Parathyroid adenoma (tissue), 2 donors: ENCODE data around the gene RAB20.

Experiments used
- H2AFZ ChIP-seq: fragments of 300-600 bp; sonication (generic); one replicate; pipeline ENCODE4 v1.7.0; 2017; ENCODE audit warnings: antibody characterized with exemption, mild to moderate bottlenecking
- H3K27ac ChIP-seq: fragments of 300-600 bp; sonication (generic); one replicate; pipeline ENCODE4 v1.7.0; 2017
- H3K27me3 ChIP-seq: fragments of 300-600 bp; sonication (generic); one replicate; pipeline ENCODE4 v1.7.0; 2017; ENCODE audit warnings: low read length; ENCODE audit not compliant: control insufficient read depth, insufficient read depth
- H3K36me3 ChIP-seq: fragments of 300-600 bp; sonication (generic); one replicate; pipeline ENCODE4 v1.7.0; 2017; ENCODE audit warnings: low read length; ENCODE audit not compliant: control insufficient read depth, insufficient read depth
- H3K4me1 ChIP-seq: fragments of 300-600 bp; sonication (generic); one replicate; pipeline ENCODE4 v1.7.0; 2017; ENCODE audit warnings: control low read depth
- H3K4me2 ChIP-seq: fragments of 300-600 bp; sonication (generic); one replicate; pipeline ENCODE4 v1.7.0; 2017; ENCODE audit warnings: low read length
- H3K4me3 ChIP-seq: fragments of 300-600 bp; sonication (generic); one replicate; pipeline ENCODE4 v1.7.0; 2017; ENCODE audit warnings: low read depth, low read length
- H3K79me2 ChIP-seq: fragments of 300-600 bp; sonication (generic); one replicate; pipeline ENCODE4 v1.7.0; 2017; ENCODE audit warnings: control low read depth
- H3K9ac ChIP-seq: fragments of 300-600 bp; sonication (generic); one replicate; pipeline ENCODE4 v1.7.0; 2017; ENCODE audit warnings: mild to moderate bottlenecking
- H3K9me3 ChIP-seq: fragments of 300-600 bp; sonication (generic); one replicate; pipeline ENCODE4 v1.7.0; 2017; ENCODE audit warnings: low read length; ENCODE audit not compliant: control insufficient read depth
- TF ChIP-seq, protein P1 (sequence below): fragments of 300-600 bp; sonication (generic); IDR thresholded peaks from one replicate; pipeline ENCODE4 v1.7.0; 2017; ENCODE audit warnings: antibody characterized with exemption, mild to moderate bottlenecking
- donor health status: primary hyperparathyroidism.

RAB20 gene

GRCh38 chr13:110592665-110593064 lies 31.1 kb upstream of the RAB20 start:
- Histone ChIP-seq H3K4me2 (no peak overlapping the region), H3K79me2 (no peaks in the 10 kb centered on the region), H3K27me3 (no peaks in the 10 kb centered on the region), H3K36me3 (no peaks in the 10 kb centered on the region), H3K4me1 (no peaks in the 10 kb centered on the region), H3K9ac (no peak overlapping the region), H3K27ac (no peak overlapping the region), H2AFZ (no peak overlapping the region), H3K9me3 (no peaks in the 10 kb centered on the region), H3K4me3 (no peak overlapping the region)
- TF ChIP-seq, protein P1, sequence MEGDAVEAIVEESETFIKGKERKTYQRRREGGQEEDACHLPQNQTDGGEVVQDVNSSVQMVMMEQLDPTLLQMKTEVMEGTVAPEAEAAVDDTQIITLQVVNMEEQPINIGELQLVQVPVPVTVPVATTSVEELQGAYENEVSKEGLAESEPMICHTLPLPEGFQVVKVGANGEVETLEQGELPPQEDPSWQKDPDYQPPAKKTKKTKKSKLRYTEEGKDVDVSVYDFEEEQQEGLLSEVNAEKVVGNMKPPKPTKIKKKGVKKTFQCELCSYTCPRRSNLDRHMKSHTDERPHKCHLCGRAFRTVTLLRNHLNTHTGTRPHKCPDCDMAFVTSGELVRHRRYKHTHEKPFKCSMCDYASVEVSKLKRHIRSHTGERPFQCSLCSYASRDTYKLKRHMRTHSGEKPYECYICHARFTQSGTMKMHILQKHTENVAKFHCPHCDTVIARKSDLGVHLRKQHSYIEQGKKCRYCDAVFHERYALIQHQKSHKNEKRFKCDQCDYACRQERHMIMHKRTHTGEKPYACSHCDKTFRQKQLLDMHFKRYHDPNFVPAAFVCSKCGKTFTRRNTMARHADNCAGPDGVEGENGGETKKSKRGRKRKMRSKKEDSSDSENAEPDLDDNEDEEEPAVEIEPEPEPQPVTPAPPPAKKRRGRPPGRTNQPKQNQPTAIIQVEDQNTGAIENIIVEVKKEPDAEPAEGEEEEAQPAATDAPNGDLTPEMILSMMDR = no peak

DNA sequence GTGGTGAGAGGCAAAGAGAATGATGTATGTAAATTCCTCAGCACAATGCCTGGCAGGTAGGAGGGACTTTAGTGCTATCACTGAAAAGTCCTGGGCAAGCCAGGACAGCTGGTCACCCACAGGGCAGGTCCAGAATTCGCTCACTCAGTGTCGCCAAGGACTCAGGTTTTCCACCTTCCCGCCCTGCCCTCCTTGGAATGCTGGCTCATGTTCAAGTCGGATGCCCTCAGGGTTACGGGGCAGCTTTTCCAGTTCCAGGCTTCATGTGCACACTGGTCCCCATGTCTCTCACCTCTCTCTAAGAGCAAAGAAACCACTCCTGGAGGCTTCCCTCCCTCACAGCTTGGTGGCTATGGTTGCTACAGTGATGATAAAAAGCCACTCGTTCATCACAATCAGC lies 29.1 kb upstream of the RAB20 start:
- no peak overlapping the region for H3K4me2 ChIP-seq
- no peaks in the 10 kb centered on the region for H3K4me1 ChIP-seq
- no peak overlapping the region for H3K4me3 ChIP-seq
- no peaks in the 10 kb centered on the region for H3K79me2 ChIP-seq
- TF ChIP-seq, protein P1 = no peak
- H2AFZ ChIP-seq = no peak overlapping the region
- no peaks in the 10 kb centered on the region for H3K36me3 ChIP-seq
- H3K9me3 ChIP-seq = no peaks in the 10 kb centered on the region
- no peak overlapping the region for H3K9ac ChIP-seq
- no peaks in the 10 kb centered on the region for H3K27me3 ChIP-seq
- no peak overlapping the region for H3K27ac ChIP-seq

- H3K79me2 ChIP-seq = no peaks in the 10 kb centered on the region
Observed at GRCh38 chr13:110589793-110590390, 28.4 kb upstream of the RAB20 start.

DNA sequence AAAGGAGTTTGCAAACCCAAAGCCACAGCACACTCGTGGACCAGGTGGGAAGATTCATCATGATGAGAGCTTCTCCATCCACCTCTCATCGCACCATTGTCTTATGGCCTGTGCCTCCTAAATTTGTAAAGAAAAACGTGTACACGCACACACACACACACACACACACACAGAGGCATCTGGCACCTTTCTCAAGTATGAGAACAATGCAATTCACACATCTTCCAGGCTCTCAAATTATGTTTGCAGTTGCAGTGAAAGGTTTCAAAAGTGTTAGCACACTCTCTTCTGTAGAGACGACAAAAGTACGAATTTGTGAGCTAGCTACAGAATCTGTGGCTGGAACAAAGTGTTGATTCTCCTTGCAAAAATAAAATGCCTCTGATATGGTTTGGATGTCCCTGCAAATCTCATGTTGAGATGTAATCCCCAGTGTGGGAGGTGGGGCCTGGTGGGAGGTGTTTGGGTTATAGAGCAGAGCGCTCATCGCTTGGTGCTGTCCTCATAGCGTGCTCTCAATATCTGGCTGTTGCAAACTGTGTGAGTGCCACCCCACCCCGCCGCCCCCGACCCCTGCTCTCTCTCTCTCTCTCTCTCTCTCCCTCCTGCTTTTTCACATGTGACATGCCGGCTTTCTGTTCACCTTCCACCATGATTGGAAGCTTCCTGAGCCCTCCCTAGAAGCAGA lies 21.8 kb upstream of the RAB20 start:
- no peaks in the 10 kb centered on the region for H3K4me1 ChIP-seq
- no peaks in the 10 kb centered on the region for H3K36me3 ChIP-seq
- H3K4me2 ChIP-seq = no peak overlapping the region
- H3K27me3 ChIP-seq = no peaks in the 10 kb centered on the region
- H3K27ac ChIP-seq = no peak overlapping the region
- H3K9ac ChIP-seq = no peak overlapping the region
- TF ChIP-seq, protein P1 = no peak
- no peaks in the 10 kb centered on the region for H3K9me3 ChIP-seq
- no peak overlapping the region for H3K4me3 ChIP-seq
- H2AFZ ChIP-seq = no peak overlapping the region
- no peaks in the 10 kb centered on the region for H3K79me2 ChIP-seq

More at GRCh38 chr13:110589793-110590390, 28.4 kb upstream of the RAB20 start:
- H3K9ac ChIP-seq = no peak overlapping the region
- no peaks in the 10 kb centered on the region for H3K9me3 ChIP-seq
- no peak overlapping the region for H2AFZ ChIP-seq
- H3K27ac ChIP-seq = no peak overlapping the region
- no peaks in the 10 kb centered on the region for H3K36me3 ChIP-seq
- TF ChIP-seq, protein P1 = no peak
- no peak overlapping the region for H3K4me3 ChIP-seq
- H3K4me1 ChIP-seq = no peaks in the 10 kb centered on the region
- no peak overlapping the region for H3K4me2 ChIP-seq
- no peaks in the 10 kb centered on the region for H3K27me3 ChIP-seq
